Measurements from ENCODE around the gene NR4A3. TPM values are rescaled to one million over a fixed set of nuclear protein-coding genes. Genes with fewer than 3 reads are reported as not detected.

The NR4A3 gene
- total RNA-seq, 4 donors from 2014 or later: 0.64 to 5.9 (median 2.9) TPM

Other genes with a start within 250 kb of the NR4A3 start
- 10 to 100 TPM; 34.6 to 66.9 (median 43.3) TPM for gene STX17, start 84.8 kb downstream of the NR4A3 start, total RNA-seq